Measurements from ENCODE around the gene ETV7.

GRCh38 chr6:36399970-36400369 is 12.5 kb upstream of the ETV7 start:
- TF ChIP-seq ZC3H10 (CRISPR knock-in tag; IDR thresholded peaks at IDR 0.05) (no peak), ZFP30 (CRISPR knock-in tag; IDR thresholded peaks at IDR 0.05) (no peak), CSDC2 (CRISPR knock-in tag; IDR thresholded peaks at IDR 0.05) (no peak), TCF4 (CRISPR knock-in tag; IDR thresholded peaks at IDR 0.05; ENCODE audit: borderline replicate concordance) (no peak), ZNF70 (CRISPR knock-in tag; IDR thresholded peaks at IDR 0.05) (no peak)
- TF ChIP-seq, protein P1, sequence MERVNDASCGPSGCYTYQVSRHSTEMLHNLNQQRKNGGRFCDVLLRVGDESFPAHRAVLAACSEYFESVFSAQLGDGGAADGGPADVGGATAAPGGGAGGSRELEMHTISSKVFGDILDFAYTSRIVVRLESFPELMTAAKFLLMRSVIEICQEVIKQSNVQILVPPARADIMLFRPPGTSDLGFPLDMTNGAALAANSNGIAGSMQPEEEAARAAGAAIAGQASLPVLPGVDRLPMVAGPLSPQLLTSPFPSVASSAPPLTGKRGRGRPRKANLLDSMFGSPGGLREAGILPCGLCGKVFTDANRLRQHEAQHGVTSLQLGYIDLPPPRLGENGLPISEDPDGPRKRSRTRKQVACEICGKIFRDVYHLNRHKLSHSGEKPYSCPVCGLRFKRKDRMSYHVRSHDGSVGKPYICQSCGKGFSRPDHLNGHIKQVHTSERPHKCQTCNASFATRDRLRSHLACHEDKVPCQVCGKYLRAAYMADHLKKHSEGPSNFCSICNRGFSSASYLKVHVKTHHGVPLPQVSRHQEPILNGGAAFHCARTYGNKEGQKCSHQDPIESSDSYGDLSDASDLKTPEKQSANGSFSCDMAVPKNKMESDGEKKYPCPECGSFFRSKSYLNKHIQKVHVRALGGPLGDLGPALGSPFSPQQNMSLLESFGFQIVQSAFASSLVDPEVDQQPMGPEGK (CRISPR knock-in tag; IDR thresholded peaks at IDR 0.05; ENCODE audit: borderline replicate concordance), result no peak
